Activated T-cell treated with anti-CD3 and anti-CD28 coated beads for 4 hours (primary cell): ENCODE data around the gene EXOC2.
"Not testable (repeated sequence)": the region's sequence is repeated elsewhere in the genome, so short reads cannot be mapped to it uniquely, and the experiment has no call there.

ENCODE experiments used
- DNase-seq: peaks from one replicate; pipeline ENCODE4 v3.0.0-alpha.2; 2020

The EXOC2 gene

DNA sequence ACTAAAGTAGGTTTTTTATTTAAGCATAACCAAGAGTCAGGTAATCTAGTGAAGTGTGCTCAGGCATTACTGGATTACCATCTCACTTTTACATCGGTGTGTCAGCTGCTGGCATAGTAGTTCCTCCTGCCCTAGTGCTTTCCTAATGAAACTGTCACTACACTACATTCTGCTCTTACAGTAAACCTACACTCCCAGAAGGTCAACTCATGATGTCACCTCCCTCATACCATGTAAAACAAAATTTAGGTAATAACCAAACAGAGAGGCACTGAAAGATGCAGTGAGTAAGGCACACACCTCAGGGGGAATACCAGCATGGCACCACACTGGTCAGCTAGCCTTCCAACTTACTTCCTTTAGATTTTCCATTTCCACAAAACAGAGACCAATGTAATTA is 59.3 kb downstream of the EXOC2 start:
- DNase-seq = no peak

GRCh38 chr6:628766-629165 is 64.2 kb downstream of the EXOC2 start:
- no peak for DNase-seq

DNA sequence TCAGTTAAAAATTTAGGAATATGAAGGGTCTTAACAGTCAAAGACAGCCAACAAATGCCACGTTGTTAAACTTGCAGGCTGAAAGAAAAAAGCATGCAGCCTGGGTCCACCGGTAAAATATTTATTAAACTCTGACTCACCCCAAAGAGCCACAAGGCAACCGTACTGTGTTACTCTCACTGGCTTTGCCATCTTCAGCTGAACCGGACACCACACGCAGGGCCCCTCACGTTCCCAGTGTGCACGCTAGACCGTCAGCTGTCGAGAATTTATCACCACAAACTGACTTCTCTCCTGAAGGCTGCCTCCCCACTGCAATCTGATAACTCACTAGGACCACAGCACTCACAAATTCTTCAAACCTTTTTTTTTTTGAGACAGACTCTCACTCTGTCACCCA is 66.7 kb downstream of the EXOC2 start:
- DNase-seq = no peak

GRCh38 chr6:624979-625378 is 68.0 kb downstream of the EXOC2 start:
- no peak for DNase-seq

DNA sequence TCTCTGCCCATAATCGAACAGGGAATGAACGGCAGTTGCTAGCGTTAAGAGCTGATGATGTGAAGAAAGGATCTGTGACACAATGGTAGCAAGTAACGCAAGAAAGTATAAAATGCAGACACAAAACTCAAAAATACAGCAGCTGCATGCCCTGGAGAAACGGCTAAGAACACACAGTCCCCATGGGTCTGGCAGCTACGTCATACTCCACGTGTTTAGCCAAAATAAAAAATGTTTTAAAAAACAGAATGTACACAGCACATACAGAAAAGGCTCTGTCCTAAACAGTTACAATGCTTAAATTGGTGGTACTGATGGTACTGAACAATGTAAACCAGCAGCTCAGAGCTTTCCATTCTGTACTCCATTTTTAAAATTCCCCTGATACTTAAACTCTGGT is 70.5 kb downstream of the EXOC2 start:
- no peak for DNase-seq

DNA sequence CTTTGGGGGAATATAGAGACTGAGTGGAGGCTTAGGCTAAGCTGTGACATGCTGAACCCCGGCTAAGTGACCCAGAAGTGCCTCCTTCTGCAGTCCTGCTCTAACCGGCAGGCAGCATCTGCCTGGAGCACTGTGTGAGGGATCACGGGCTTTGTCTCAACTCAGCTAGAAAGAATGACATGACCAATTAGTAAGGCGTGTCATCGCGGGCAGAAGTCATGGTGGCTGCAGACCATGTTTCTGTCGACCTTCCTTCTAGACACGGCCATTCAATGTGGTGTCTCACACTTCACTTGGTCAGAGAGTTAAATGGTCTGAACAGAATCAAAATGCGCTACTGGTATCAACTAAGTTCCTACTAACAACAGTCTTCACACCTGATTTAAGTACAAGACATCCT is 71.0 kb downstream of the EXOC2 start:
- no peak for DNase-seq

GRCh38 chr6:620950-621349 is 72.0 kb downstream of the EXOC2 start:
- no peak for DNase-seq

GRCh38 chr6:620166-620565 is 72.8 kb downstream of the EXOC2 start:
- DNase-seq = no peak

- DNase-seq = no peak
These were observed 75.4 kb downstream of the EXOC2 start for GRCh38 chr6:617456-618100.

DNA sequence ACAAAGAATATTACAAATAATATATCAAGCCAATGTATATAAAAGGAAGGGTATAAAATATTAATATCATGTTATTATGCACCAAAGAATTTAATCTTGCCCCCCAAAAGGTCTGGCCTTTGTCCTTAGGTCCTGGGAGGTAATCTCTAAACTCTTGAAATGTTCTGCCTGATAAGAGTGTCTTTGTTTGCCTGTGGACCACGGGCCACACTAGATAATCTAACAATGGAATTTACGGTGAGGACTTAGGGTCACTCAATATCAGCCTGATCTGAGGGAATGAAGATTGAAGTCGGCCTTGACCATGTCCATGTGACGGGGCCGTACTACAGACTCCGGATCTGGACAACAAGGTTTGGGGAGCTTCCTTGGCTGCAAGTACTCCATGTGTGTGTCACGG is 79.0 kb downstream of the EXOC2 start:
- no peak for DNase-seq

GRCh38 chr6:611928-612327 is 81.0 kb downstream of the EXOC2 start:
- DNase-seq = no peak

DNA sequence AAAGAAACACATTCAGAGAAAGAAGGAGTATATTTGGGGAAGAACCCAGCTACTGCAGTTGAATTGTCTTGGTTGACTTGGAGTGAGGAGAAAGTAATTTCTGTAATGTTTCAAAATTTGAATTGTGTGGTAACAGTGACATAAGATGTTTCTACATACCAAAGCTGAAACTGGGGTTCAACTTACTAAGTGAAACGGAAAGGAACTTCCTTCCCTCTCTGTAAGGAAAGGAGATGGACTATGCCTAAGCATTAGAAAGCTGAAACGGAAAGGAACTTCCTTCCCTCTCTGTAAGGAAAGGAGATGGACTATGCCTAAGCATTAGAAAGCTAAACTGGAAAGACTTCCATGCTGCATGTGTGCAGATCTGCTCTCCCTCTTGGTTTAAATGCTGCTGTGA is 82.1 kb downstream of the EXOC2 start:
- no peak for DNase-seq

GRCh38 chr6:609905-610304 is 83.0 kb downstream of the EXOC2 start:
- no peak for DNase-seq

DNA sequence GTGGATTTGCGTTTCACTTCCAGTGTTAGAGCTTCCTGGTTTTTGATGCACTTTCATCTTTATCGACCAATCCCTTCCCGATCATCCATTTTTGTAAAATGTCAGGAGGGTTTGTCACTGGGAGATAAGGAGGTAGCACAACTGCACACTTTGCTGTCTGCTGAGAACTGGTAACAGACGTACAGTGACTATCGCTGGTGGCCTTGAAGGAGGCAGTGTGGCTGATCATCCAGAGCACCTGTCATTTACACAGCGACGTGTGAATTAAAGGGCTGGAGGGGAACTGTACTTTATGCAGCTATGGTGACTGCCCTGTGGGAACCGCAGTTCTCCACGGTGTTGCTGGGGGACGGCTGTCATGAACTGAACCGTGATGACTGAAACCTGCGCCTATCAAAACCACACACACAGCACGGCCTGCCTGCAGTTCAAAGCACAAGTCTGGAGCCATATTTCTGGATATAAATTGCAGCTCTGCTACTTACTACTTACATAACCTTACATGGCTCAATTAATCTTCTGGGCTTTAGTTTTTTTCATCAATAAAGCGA is 86.0 kb downstream of the EXOC2 start:
- DNase-seq = no peak

GRCh38 chr6:605895-606294 is 87.0 kb downstream of the EXOC2 start:
- not testable (repeated sequence) for DNase-seq

DNA sequence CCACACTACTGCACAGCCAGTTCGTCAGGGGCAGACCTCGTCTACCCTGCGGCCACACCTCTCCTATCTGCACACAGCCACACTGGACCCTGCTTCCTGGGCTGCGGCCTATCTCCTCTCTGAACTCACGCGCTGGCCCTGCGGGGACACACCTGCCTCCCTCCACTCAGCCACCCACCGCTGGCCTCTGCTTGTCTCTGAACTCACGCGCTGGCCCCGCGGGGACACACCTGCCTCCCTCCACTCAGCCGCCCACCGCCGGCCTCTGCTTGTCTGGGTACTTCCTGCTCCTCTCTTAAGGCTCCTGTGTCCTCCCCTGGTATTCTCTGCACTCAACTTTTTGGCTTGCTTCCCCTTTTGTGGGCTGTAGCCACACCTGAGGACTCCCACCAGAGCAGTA is 88.4 kb downstream of the EXOC2 start:
- no peak for DNase-seq

- DNase-seq = no peak
These were observed 89.7 kb downstream of the EXOC2 start for GRCh38 chr6:603265-603664.

- no peak for DNase-seq
These were observed 93.1 kb downstream of the EXOC2 start for GRCh38 chr6:599576-600448.

DNA sequence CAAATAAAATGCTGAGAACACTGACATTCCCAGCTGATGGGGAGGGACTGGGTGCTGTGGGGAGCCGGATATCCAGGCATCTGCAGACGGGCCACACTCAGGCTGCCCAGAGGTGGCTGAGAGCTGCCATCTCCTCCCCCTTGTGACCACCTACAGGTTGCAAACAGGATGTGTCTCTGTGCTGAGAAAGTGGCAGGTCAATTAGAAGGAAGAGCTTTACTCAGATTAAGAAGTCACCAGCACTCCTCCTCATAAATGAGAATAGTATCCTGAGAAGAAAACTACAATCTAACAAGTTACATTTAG is 99.1 kb downstream of the EXOC2 start:
- no peak for DNase-seq

GRCh38 chr6:593139-593906 is 99.6 kb downstream of the EXOC2 start:
- peak; percentile 66 for DNase-seq

DNA sequence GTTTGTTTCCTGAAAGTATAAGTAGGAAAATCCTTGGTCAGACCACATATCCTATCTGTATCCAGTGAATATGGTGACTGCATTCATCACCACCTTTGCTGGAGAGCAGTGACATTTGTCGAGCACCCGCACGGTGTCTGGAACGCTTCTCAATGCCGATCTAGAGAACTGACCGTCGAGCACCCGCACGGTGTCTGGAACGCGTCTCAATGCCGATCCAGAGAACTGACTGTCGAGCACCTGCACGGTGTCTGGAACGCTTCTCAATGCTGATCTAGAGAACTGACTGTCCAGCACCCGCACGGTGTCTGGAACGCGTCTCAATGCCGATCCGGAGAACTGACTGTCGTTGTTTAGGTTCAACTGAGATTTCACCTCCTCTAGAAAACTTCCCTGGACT is 103.8 kb downstream of the EXOC2 start:
- no peak for DNase-seq

DNA sequence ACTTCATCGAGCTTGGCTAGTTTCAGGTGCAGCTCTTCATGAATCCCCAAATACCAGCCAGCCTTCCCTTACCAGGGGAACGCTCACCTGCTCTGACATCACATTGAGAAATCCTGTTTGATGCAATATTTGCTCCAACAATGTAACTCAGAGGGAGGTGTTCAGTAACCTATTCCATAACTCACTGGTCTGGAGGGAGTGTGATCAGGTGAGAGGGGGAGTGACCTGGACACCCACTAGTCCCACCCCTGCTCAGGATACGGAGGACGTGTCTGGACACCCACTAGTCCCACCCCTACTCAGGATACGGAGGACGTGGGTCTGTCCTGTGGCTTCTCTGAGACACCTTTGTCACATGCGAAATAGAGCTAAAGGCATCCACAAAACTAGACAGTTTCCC is 106.4 kb downstream of the EXOC2 start:
- no peak for DNase-seq

GRCh38 chr6:583635-584034 is 109.3 kb downstream of the EXOC2 start:
- no peak for DNase-seq

- no peak for DNase-seq
These were observed 109.8 kb downstream of the EXOC2 start for GRCh38 chr6:583116-583515.
